HG03565 (cell line): Measurements from ENCODE around the gene FRMPD4.
A peak's percentile ranks its signal among the peaks of the same experiment; 100 is the strongest.

Source experiments
- ATAC-seq: cut with Tn5 transposase; IDR thresholded peaks from one replicate; pipeline ENCODE4 v1.9.1; 2021; ENCODE audit warnings: mild to moderate bottlenecking, moderate library complexity; ENCODE audit not compliant: unreplicated experiment

Gene FRMPD4

GRCh38 chrX:12716574-12716973 lies 578.3 kb downstream of the FRMPD4 start:
- ATAC-seq, result no peak

GRCh38 chrX:12719837-12720236 lies 581.6 kb downstream of the FRMPD4 start:
- no peak for ATAC-seq

DNA sequence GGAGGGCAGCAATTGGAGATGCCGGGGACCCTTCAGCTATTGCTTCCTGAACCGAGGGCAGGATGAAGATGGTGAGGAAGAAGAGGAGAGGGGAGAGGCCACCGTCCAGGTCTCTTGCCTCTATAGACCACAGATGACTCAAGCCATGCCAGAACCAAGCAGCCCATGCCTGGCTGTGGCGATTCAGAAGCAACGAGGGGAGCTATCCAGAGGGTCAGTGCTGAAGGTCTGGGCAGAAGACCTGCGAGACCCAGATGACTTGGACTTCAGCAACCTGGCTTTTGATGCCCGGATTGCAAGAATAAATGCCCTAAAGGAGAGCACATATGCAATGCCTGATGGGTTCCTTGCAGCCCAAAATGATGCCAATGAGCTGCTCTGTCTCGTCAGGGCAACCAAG lies 582.8 kb downstream of the FRMPD4 start:
- ATAC-seq, result no peak

DNA sequence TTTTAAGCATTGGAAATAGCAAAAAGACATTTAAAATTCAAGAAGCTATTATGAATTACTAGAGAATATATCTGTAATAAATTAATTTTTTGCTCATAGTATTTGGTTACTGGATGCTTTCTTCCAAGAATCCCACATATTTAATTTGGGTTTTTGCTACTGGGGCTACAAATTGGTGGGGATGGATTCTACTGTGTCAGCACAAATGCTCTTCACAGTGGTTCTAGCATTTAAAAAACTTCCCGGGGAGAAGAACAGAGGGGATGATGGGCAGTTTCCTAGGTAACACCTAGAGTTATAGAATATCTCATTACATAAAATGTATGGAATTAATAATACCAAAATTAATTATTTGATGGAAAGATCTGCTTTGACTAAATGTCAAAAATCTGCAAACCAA lies 584.0 kb downstream of the FRMPD4 start:
- no peak for ATAC-seq

GRCh38 chrX:12741416-12741815 lies 603.1 kb downstream of the FRMPD4 start:
- ATAC-seq, result no peak

DNA sequence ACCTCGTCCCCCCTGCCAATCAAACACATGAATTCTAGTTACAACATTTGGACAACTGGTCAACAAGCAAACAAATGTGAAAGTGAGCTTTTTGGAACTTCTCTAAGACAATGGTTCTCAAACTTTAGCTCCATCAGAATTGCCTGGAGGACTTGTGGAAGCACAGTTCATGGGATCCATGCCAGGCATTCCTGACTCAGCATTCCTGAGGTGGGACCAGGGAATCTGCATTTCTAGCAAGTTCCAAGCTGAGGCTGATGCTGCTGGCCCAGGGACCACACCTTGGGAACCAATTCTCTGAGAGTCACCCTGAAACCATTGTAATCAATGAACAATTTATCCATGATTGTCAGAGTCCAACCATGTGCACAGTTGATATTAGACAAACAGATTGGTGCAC lies 609.2 kb downstream of the FRMPD4 start:
- no peak for ATAC-seq

- ATAC-seq, result no peak
Measured at GRCh38 chrX:12751887-12752286, 613.6 kb downstream of the FRMPD4 start.

DNA sequence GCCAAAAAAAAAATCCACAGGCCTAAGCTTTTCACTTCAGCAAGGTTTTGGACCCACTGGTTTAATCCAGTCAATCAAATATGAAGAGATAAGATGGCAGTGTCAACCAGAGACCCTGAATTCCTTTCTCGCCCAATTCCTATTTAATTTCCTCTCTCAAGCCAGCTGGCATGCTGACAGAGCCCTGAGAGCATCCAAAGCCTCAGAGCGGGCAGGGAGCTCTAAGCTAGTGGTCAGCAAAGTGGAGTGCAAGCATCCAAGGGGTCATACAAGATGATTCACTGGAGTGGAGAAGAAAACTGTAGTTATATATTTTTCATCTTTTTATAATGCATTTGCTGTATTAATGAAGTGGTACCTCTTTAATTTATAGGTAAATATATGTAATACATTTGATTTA lies 615.1 kb downstream of the FRMPD4 start:
- ATAC-seq, result no peak

DNA sequence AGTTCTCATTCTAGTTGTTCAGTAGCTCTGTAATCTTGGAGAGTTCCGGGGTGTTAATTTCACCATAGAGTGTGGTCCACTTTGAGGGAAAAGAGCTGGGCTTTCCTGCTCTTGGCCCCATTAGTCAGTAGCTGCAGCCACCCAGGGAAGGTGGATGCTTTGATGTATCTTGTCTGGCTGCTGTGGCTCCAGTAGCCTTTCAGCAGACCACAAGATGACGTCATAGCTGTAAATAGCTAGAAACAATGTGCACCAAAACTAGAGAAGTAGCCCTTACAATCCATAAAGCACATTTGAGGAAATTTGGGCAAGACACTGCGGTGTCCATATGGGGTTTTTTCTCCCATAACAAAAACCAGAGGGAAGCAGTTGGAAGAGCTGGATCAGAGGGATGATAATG lies 620.0 kb downstream of the FRMPD4 start:
- ATAC-seq, result no peak

DNA sequence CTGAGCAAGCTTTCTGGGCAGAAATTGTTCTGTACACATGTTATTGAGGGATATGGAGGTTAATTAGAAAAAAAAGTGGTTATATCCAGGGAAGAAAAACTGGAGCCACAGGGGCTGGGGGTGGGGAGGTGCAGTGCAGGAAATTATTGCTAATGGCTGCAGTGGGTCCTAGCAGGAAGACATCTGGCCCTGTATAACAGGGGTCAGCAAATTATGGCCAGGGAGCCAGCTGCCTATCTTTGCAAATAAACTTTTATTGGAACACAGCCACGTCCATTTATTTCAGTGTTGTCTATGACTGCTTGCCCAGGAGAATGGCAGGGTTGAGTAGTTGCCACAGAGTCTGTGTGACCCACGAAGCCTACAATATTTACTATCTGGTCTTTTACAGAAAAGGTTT lies 629.6 kb downstream of the FRMPD4 start:
- no peak for ATAC-seq

DNA sequence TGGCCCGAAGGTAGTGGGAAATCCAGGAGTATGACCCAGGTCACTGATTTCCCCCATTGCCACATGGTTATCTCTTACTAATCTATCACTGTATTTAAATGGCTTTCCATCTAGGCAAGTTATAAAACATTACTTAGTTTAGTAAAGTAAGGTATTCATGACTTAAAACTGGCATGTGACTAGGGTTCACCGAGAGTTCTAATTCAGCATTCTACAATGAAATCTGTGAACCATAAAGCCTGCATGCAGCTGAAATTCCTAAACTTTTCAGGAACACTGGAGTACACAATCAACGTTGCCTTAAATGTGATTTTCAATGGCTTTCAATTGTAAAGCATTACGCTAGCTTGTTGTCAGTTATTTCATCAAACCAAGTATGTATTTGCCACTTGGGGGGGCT lies 630.2 kb downstream of the FRMPD4 start:
- ATAC-seq, result no peak

DNA sequence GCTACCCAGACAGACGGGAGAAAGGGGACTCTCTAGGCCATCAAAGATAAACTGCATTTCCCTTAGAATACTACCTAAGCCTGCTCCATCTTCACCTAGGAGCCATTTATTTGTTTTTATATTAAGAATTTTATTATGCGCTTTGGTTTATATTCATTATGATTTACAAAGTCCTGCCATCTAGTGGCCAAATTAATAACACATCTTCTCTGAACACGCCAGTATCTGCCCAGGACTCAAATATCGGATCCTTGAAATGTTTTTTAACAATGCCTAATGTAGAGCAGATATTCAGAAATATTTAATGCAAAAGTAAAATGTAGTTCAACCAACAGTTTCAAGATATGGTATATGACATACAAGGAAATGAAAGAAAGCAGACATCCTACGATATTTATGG lies 632.2 kb downstream of the FRMPD4 start:
- ATAC-seq, result no peak

DNA sequence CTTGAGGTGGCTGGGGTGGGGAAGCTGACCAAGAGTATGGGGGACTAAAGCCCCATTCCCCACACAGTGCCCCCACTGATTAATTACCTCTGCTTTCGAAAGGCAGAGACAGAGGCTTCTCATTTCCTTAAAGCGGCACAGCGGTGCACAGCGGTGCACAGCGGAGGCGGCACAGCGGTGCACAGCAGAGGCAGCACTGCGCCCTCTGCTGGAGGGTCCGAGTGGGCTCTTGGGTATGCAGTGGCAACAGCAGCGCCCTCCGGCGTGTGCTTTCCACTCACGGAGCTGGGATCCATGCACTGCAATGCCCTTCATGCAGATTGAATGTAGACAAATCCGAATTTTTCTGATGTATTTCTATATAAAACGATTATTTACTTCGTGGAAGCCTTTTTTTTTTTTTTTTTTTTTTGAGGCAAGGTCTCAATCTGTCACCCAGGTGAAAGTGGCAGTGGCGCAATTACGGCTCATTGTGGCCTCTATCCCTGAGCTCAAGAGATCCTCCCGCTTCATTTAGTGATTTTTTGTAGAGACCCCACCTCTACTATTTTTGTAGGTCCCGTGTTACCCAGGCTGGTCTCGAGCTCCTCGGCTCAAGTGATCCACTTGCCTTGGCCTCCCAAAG lies 633.3 kb downstream of the FRMPD4 start:
- ATAC-seq, result peak; percentile 98
